CD4-positive, alpha-beta memory T cell (primary cell): ENCODE results near the gene FGF1. TPM values are rescaled to one million over a fixed set of nuclear protein-coding genes. Genes with fewer than 3 reads are reported as not detected.

Experiments
- CTCF ChIA-PET: fragments of 350-600 bp; sonication (Branson Sonifier 250); formaldehyde crosslinking; loops from one replicate; lab custom pipeline; 2021; ENCODE audit warnings: inconsistent platforms; ENCODE audit not compliant: partially characterized antibody; lab: Charles Lee
- POLR2A ChIA-PET: fragments of 350-600 bp; sonication (Branson Sonifier 250); formaldehyde crosslinking; loops from one replicate; lab custom pipeline; 2021; ENCODE audit not compliant: partially characterized antibody; lab: Charles Lee
- DNase-seq, 5 donors: peaks; one replicate each; pipeline versions ENCODE4 v3.0.0 to v3.0.0-alpha.2; 2020 to 2022; ENCODE audit warnings: mixed read lengths in 1 of 5
- H3K27ac ChIP-seq: one replicate; pipeline ENCODE4 v1.7.0; 2013; ENCODE audit warnings: low read depth, low read length
- H3K27me3 ChIP-seq: 2 replicates; pipeline ENCODE4 v1.7.0; 2013; ENCODE audit warnings: mild to moderate bottlenecking, low read length, moderate library complexity; ENCODE audit not compliant: insufficient read depth
- H3K36me3 ChIP-seq: 2 replicates; pipeline ENCODE4 v1.7.0; 2013; ENCODE audit warnings: mild to moderate bottlenecking, low read length, moderate library complexity; ENCODE audit not compliant: insufficient read depth
- H3K4me1 ChIP-seq: 2 replicates; pipeline ENCODE4 v1.7.0; 2013; ENCODE audit warnings: mild to moderate bottlenecking, low read length, moderate library complexity; ENCODE audit not compliant: insufficient read depth
- H3K4me3 ChIP-seq, 2 donors: one replicate each; pipeline ENCODE4 v1.7.0; 2013; ENCODE audit warnings: low read length in 2 of 2, mild to moderate bottlenecking in 1 of 2
- H3K9me3 ChIP-seq, 2 donors: one replicate each; pipeline ENCODE4 v1.7.0; 2013; ENCODE audit warnings: low read length in 2 of 2, control low read depth in 1 of 2; ENCODE audit not compliant: control insufficient read depth in 1 of 2
- H3K27ac Mint-ChIP-seq, 7 donors: one replicate each; pipeline ENCODE4 v1.8.0; 2020 to 2021; ENCODE audit warnings: mixed read lengths in 7 of 7, mild to moderate bottlenecking in 6 of 7, inconsistent platforms in 3 of 7, moderate library complexity in 3 of 7
- H3K27me3 Mint-ChIP-seq, 2 donors: one replicate each; pipeline ENCODE4 v1.8.0; 2020 to 2021; ENCODE audit warnings: mixed read lengths in 2 of 2
- H3K36me3 Mint-ChIP-seq, 2 donors: one replicate each; pipeline ENCODE4 v1.8.0; 2020 to 2021; ENCODE audit warnings: mixed read lengths in 2 of 2, inconsistent platforms in 1 of 2, mild to moderate bottlenecking in 1 of 2
- H3K4me1 Mint-ChIP-seq, 4 donors: one replicate each; pipeline ENCODE4 v1.8.0; 2020 to 2021; ENCODE audit warnings: mixed read lengths in 4 of 4, mild to moderate bottlenecking in 1 of 4
- H3K4me3 Mint-ChIP-seq, 8 donors: one replicate each; pipeline ENCODE4 v1.8.0; 2020 to 2021; ENCODE audit warnings: mixed read lengths in 8 of 8, mild to moderate bottlenecking in 7 of 8, moderate library complexity in 6 of 8, inconsistent platforms in 3 of 8
- H3K9me3 Mint-ChIP-seq, 8 donors: one replicate each; pipeline ENCODE4 v1.8.0; 2020 to 2021; ENCODE audit warnings: mixed read lengths in 8 of 8, mild to moderate bottlenecking in 5 of 8, inconsistent platforms in 3 of 8, moderate library complexity in 1 of 8
- intact Hi-C: fragments of 100-400 bp; cut with micrococcal nuclease; formaldehyde crosslinking; loops from one replicate; pipeline ENCODE4 v1.15.1; 2023
- polyA plus RNA-seq, 2 donors: library from polyadenylated mRNA; unstranded; fragments of 300-500 nt; fragmentation: Illumina TruSeq; gene quantifications; one replicate each; pipeline ENCODE4 v1.2.3, GENCODE V29; 2021
- total RNA-seq, 2 experiments: library from RNA; stranded (reverse); gene quantifications; one replicate each; pipeline ENCODE4 v1.2.3, GENCODE V29; 2021

Gene FGF1
- total and polyA plus RNA-seq, 4 experiments from 2014 or later: not detected

DNA sequence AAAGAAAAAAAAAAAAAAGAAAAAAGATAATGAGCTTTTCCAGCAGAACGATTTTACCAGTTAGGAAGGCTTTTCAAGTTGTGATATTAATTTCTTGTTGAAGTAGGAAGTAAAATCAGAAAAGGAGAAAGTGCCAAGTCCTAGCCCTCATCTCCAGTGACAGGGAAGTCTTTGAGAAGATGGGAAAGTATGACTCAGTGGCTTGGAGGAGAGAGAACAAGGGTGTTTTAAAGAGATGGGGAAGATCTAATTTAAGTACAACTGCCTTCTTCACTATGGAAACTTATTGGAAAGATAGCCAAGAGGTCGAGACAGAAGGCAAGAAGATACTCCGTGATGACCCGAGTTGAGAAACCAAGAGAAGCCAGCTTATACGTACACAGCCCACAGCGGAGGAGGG is 22.6 kb downstream of the FGF1 start:
- intact Hi-C loops: no loop called here
- no peak for DNase-seq
- H3K9me3 ChIP-seq: no peaks in the 10 kb centered on the region
- H3K36me3 Mint-ChIP-seq: no peaks in the 10 kb centered on the region
- no peak overlapping the region for H3K4me3 ChIP-seq
- H3K4me1 Mint-ChIP-seq: no peaks in the 10 kb centered on the region
- H3K36me3 ChIP-seq: no peaks in the 10 kb centered on the region
- H3K27ac ChIP-seq: no peak overlapping the region
- no peak overlapping the region for H3K27ac Mint-ChIP-seq
- POLR2A ChIA-PET: no interaction called here
- CTCF ChIA-PET: interaction anchor here (1.0 to 1.6 kb wide), 2 partner anchors 8 to 12 kb away, joined by 3 to 6 read pairs; no protein-coding TSS in a partner anchor
- peaks cover 0 to 3% (median 0%) of the 10 kb centered on the region in 8 donors for H3K9me3 Mint-ChIP-seq
- H3K4me1 ChIP-seq: no peaks in the 10 kb centered on the region
- no peaks in the 10 kb centered on the region for H3K27me3 ChIP-seq
- H3K4me3 Mint-ChIP-seq: no peak overlapping the region
- H3K27me3 Mint-ChIP-seq: peaks cover 0 to 24% of the 10 kb centered on the region in 2 donors

DNA sequence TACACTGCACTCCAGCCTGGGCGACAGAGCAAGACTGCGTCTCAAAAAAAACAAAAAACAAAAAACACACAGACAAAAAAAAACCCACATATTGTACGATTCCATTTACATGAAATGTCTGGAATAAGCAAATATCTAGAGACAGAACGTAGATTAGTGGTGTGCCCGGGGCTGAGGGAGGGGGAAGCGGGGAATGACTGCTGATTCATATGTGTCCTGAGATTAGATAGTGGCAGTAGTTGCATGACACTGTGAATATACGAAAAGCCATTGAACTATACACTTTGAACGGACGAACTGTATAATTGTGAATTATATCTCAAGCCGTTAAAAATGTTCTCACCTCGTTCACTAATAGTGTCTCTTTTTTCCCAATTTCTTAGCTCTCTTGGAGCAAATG is 23.9 kb downstream of the FGF1 start:
- H3K36me3 Mint-ChIP-seq: no peaks in the 10 kb centered on the region
- no peaks in the 10 kb centered on the region for H3K4me1 Mint-ChIP-seq
- ChIA-PET POLR2A (no interaction called here), CTCF (interaction anchor here (1.6 kb wide), 1 partner anchor 11 kb away, joined by 3 read pairs; no protein-coding TSS in a partner anchor)
- Histone ChIP-seq H3K4me1 (no peaks in the 10 kb centered on the region), H3K4me3 (no peak overlapping the region), H3K36me3 (no peaks in the 10 kb centered on the region), H3K9me3 (no peaks in the 10 kb centered on the region), H3K27ac (no peak overlapping the region), H3K27me3 (no peaks in the 10 kb centered on the region)
- peaks cover 0 to 3% (median 0%) of the 10 kb centered on the region in 8 donors for H3K9me3 Mint-ChIP-seq
- H3K27ac Mint-ChIP-seq: no peak overlapping the region
- no peak for DNase-seq
- H3K4me3 Mint-ChIP-seq: no peak overlapping the region
- peaks cover 3 to 24% of the 10 kb centered on the region in 2 donors for H3K27me3 Mint-ChIP-seq
- intact Hi-C loops: no loop called here

DNA sequence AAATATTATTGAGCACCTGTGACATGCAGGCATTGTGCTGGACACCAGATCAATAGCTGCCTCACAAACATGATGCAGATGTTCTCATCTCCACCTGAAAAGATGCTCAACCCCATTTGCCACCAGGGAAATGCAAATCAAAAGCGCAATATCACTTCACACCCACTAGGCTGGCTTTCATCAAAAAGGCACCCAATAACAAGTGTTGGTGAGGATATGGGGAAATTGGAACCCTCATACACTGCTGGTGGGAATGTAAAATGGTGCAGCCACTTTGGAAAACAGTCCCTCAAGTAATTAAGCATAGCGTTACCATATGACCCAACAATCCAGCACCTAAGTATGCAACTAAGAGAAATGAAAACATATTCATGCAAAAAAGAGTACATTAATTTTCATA is 24.7 kb downstream of the FGF1 start:
- no peak overlapping the region for H3K4me3 ChIP-seq
- Mint-ChIP-seq H3K4me1 (peaks cover 0 to under 1% (median 0%) of the 10 kb centered on the region in 4 donors), H3K27ac (no peak overlapping the region), H3K36me3 (no peaks in the 10 kb centered on the region), H3K27me3 (peaks cover 3 to 24% of the 10 kb centered on the region in 2 donors), H3K4me3 (no peak overlapping the region), H3K9me3 (no peaks in the 10 kb centered on the region)
- H3K27ac ChIP-seq: no peak overlapping the region
- no peaks in the 10 kb centered on the region for H3K36me3 ChIP-seq
- no peaks in the 10 kb centered on the region for H3K27me3 ChIP-seq
- no peaks in the 10 kb centered on the region for H3K9me3 ChIP-seq
- no peak for DNase-seq
- CTCF ChIA-PET: interaction anchor here (1.4 to 1.6 kb wide), 2 partner anchors 38 to 42 kb away, joined by 3 to 4 read pairs; no protein-coding TSS in a partner anchor
- H3K4me1 ChIP-seq: no peaks in the 10 kb centered on the region
- POLR2A ChIA-PET: no interaction called here
- intact Hi-C loops: no loop called here

DNA sequence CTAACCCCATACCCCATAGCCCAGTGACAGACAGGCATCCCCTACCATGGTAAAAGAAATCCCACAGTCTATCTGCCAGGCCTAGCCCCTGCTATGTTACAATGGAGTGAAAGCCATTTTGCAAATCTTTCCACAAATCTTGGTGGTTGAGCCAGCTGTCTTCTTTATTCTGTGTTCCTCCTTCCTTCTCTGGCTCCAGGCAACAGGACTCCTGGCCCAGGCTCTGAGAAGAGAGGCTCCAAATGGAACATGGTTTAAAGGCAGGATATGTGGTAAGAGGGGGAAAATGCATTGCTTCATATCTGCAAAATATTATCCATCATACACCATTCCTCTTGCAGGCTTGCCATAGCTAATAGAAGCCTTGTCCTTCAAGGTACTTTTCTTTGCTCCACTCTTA is 25.2 kb downstream of the FGF1 start:
- intact Hi-C loops: no loop called here

DNA sequence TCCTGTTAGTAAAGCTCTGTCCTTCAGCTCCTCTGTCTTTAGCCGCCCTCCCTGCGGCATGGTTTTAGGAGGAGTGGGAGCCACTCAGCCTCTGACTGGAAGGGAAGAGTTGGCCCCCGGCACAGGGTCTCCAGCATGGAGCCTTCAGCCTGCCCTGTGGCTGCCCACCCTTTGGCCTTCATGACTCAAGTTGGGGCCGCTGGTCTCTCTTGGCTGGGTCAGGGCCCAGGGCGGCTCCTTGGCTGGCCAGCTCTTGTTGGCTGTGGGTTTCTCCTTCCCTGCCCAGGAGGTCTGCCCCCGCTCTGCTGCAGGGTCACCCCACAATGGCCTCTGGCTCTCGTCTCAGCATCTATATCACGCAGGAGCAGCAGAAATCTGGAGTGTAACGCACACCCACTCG is 25.7 kb downstream of the FGF1 start:
- H3K36me3 Mint-ChIP-seq: no peaks in the 10 kb centered on the region
- no peak overlapping the region for H3K27ac Mint-ChIP-seq
- no peaks in the 10 kb centered on the region for H3K4me1 ChIP-seq
- peaks cover 3 to 25% of the 10 kb centered on the region in 2 donors for H3K27me3 Mint-ChIP-seq
- no peaks in the 10 kb centered on the region for H3K9me3 ChIP-seq
- POLR2A ChIA-PET: no interaction called here
- peak overlapping the region in 1 of 8 donors; percentile 47 for H3K4me3 Mint-ChIP-seq
- intact Hi-C loops: no loop called here
- no peak overlapping the region for H3K27ac ChIP-seq
- H3K4me1 Mint-ChIP-seq: peaks cover 0 to 9% (median 3%) of the 10 kb centered on the region in 4 donors
- no peaks in the 10 kb centered on the region for H3K27me3 ChIP-seq
- no peaks in the 10 kb centered on the region for H3K36me3 ChIP-seq
- no peaks in the 10 kb centered on the region for H3K9me3 Mint-ChIP-seq
- no peak overlapping the region for H3K4me3 ChIP-seq
- CTCF ChIA-PET: interaction anchor here (0.7 to 1.8 kb wide), 5 partner anchors 8 to 229 kb away, joined by 3 to 5 read pairs (median 4); no protein-coding TSS in a partner anchor
- no peak for DNase-seq

More for the DNA sequence above, 25.2 kb downstream of the FGF1 start:
- no peak for DNase-seq
- Histone ChIP-seq H3K4me1 (no peaks in the 10 kb centered on the region), H3K27me3 (no peaks in the 10 kb centered on the region), H3K36me3 (no peaks in the 10 kb centered on the region), H3K27ac (no peak overlapping the region), H3K4me3 (no peak overlapping the region), H3K9me3 (no peaks in the 10 kb centered on the region)
- Mint-ChIP-seq H3K9me3 (no peaks in the 10 kb centered on the region), H3K4me1 (peaks cover 0 to 5% (median 0%) of the 10 kb centered on the region in 4 donors), H3K27me3 (peaks cover 3 to 25% of the 10 kb centered on the region in 2 donors), H3K4me3 (no peak overlapping the region), H3K27ac (no peak overlapping the region), H3K36me3 (no peaks in the 10 kb centered on the region)
- ChIA-PET POLR2A (no interaction called here), CTCF (interaction anchor here (1.4 to 1.6 kb wide), 2 partner anchors 38 to 42 kb away, joined by 3 to 4 read pairs; no protein-coding TSS in a partner anchor)

DNA sequence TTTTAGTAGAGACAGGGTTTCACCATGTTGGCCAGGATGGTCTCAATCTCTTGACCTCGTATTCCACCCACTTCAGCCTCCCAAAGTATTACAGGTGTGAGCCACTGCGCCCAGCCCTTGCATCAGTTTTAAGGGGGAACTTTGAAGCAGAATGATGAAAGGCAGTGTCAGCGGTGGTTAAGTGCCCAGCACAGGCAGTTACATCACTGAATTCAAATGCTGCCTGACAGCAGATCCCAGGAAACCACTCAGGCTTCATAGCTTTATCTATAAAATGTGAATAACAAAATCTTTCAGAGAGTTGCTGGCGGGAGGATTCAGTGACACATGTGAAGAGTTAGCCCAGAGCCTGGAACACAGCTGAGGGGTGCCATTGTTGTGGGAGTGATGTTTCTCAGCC is 26.5 kb downstream of the FGF1 start:
- no peaks in the 10 kb centered on the region for H3K9me3 Mint-ChIP-seq
- no peaks in the 10 kb centered on the region for H3K36me3 Mint-ChIP-seq
- intact Hi-C loops: no loop called here
- Histone ChIP-seq H3K36me3 (no peaks in the 10 kb centered on the region), H3K27me3 (no peaks in the 10 kb centered on the region), H3K4me3 (no peak overlapping the region), H3K4me1 (no peaks in the 10 kb centered on the region), H3K27ac (no peak overlapping the region), H3K9me3 (no peaks in the 10 kb centered on the region)
- no peak overlapping the region for H3K27ac Mint-ChIP-seq
- DNase-seq: no peak
- ChIA-PET POLR2A (no interaction called here), CTCF (interaction anchor here (0.7 to 1.8 kb wide), 5 partner anchors 9 to 230 kb away, joined by 3 to 5 read pairs (median 4); no protein-coding TSS in a partner anchor)
- H3K4me3 Mint-ChIP-seq: no peak overlapping the region
- peaks cover 3 to 27% of the 10 kb centered on the region in 2 donors for H3K27me3 Mint-ChIP-seq
- peaks cover 0 to 9% (median 3%) of the 10 kb centered on the region in 4 donors for H3K4me1 Mint-ChIP-seq

DNA sequence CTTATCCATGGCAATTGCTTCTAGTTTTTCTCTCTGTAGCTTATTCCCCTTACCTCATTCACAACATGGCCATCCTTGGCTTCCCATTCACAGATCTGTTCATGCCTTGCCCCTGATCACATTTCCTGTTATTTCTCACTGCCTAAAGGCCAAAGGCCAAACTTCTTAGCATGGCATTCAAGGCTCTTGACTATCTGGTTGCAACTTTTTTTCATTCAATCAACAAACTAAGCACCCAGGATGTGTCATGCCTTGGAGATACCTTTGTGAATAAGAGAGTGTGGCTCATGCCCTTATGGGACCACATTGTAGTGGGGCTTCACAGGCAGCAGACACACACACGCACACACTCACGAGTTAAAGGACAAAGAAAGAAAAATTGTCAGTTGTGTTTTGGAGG is 27.6 kb downstream of the FGF1 start:
- H3K4me3 ChIP-seq: no peak overlapping the region
- H3K36me3 ChIP-seq: no peaks in the 10 kb centered on the region
- no peaks in the 10 kb centered on the region for H3K4me1 ChIP-seq
- ChIA-PET POLR2A (no interaction called here), CTCF (interaction anchor here (0.7 to 1.7 kb wide), 4 partner anchors 21 to 505 kb away, joined by 3 to 5 read pairs (median 3); no protein-coding TSS in a partner anchor)
- H3K27ac ChIP-seq: no peak overlapping the region
- H3K9me3 ChIP-seq: no peaks in the 10 kb centered on the region
- H3K4me1 Mint-ChIP-seq: peaks cover 0 to 9% (median 3%) of the 10 kb centered on the region in 4 donors
- no peak for DNase-seq
- H3K9me3 Mint-ChIP-seq: no peaks in the 10 kb centered on the region
- no peak overlapping the region for H3K27ac Mint-ChIP-seq
- H3K27me3 Mint-ChIP-seq: peaks cover 4 to 30% of the 10 kb centered on the region in 2 donors
- no peaks in the 10 kb centered on the region for H3K27me3 ChIP-seq
- H3K36me3 Mint-ChIP-seq: no peaks in the 10 kb centered on the region
- intact Hi-C loops: no loop called here
- no peak overlapping the region for H3K4me3 Mint-ChIP-seq
